Measurements from ENCODE around the gene PRR14. TPM values are rescaled to one million over a fixed set of nuclear protein-coding genes. Genes with fewer than 3 reads are reported as not detected.

PRR14 gene
- total and polyA plus RNA-seq, 4 donors: 7.5 to 13.5 (median 8.9) TPM

DNA sequence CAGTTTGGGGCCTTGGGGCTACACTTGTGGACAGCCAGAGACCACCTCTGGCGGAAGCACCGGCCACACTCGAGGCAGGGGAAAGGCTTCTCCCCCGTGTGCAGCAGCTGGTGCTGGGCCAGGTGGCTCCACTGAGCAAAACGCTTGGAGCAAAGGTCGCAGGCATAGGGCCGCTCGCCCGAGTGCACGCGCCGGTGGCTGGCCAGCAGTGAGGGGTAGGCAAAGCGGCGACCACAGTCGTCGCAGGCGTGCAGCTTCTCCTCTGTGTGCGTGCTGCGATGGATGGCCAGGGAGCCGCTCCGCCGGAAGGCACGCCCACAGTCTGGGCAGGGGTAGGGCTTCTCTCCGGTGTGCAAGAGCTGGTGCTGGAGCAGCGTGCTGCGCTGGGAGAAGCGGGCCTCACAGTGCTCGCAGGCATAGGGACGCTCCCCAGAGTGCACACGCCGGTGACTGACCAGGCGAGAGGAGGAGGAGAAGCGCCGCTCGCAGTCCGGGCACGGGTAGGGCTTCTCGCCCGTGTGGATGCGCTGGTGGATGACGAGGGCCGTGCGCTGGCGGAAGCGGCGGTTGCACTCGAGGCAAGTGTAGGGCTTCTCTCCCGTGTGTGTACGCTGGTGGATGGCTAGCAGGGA, 46.3 kb upstream of the PRR14 start:
- Histone ChIP-seq H3K9me3 (ENCODE audit: control insufficient read depth in 4 of 4, low read length in 3 of 4) (no peaks in the 10 kb centered on the region), H3K27ac (ENCODE audit: low read depth in 1 of 2, low read length in 2 of 2) (peak overlapping the region; percentile 86 to 94), H3K36me3 (ENCODE audit: control insufficient read depth in 4 of 4, insufficient read depth in 3 of 4, low read depth in 1 of 4, low read length in 3 of 4) (peaks cover 2 to 8% (median 3%) of the 10 kb centered on the region in 4 donors), H3K4me3 (ENCODE audit: low read depth in 1 of 3, low read length in 3 of 3) (peak overlapping the region in 2 of 3 donors; percentile 15 to 26), H3K27me3 (ENCODE audit: control insufficient read depth in 4 of 4, insufficient read depth in 4 of 4, low read length in 3 of 4) (no peaks in the 10 kb centered on the region), H3K9ac (ENCODE audit: low read depth in 1 of 2, low read length in 2 of 2) (peak overlapping the region; percentile 20 to 34), H3K4me1 (ENCODE audit: control insufficient read depth in 4 of 4, insufficient read depth in 4 of 4, low read length in 3 of 4) (peaks cover 18 to 50% (median 37%) of the 10 kb centered on the region in 4 donors)
- no peak for DNase-seq (ENCODE audit: low spot score)
- TF ChIP-seq, protein P1, sequence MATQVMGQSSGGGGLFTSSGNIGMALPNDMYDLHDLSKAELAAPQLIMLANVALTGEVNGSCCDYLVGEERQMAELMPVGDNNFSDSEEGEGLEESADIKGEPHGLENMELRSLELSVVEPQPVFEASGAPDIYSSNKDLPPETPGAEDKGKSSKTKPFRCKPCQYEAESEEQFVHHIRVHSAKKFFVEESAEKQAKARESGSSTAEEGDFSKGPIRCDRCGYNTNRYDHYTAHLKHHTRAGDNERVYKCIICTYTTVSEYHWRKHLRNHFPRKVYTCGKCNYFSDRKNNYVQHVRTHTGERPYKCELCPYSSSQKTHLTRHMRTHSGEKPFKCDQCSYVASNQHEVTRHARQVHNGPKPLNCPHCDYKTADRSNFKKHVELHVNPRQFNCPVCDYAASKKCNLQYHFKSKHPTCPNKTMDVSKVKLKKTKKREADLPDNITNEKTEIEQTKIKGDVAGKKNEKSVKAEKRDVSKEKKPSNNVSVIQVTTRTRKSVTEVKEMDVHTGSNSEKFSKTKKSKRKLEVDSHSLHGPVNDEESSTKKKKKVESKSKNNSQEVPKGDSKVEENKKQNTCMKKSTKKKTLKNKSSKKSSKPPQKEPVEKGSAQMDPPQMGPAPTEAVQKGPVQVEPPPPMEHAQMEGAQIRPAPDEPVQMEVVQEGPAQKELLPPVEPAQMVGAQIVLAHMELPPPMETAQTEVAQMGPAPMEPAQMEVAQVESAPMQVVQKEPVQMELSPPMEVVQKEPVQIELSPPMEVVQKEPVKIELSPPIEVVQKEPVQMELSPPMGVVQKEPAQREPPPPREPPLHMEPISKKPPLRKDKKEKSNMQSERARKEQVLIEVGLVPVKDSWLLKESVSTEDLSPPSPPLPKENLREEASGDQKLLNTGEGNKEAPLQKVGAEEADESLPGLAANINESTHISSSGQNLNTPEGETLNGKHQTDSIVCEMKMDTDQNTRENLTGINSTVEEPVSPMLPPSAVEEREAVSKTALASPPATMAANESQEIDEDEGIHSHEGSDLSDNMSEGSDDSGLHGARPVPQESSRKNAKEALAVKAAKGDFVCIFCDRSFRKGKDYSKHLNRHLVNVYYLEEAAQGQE (IDR thresholded peaks at IDR 0.05): no peak
- TF ChIP-seq RXRA (IDR thresholded peaks at IDR 0.05) (peak in 1 of 2 donors; percentile 15), HNF4A (conservative IDR thresholded peaks at IDR 0.05) (peak; percentile 62 to 68), YY1 (IDR thresholded peaks at IDR 0.05) (peak; percentile 59), NR2F2 (IDR thresholded peaks at IDR 0.05) (no peak), SP1 (IDR thresholded peaks at IDR 0.05) (peak; percentile 81)
- WGBS: 55% methylated on average over 49 of the region's 49 CpGs

DNA sequence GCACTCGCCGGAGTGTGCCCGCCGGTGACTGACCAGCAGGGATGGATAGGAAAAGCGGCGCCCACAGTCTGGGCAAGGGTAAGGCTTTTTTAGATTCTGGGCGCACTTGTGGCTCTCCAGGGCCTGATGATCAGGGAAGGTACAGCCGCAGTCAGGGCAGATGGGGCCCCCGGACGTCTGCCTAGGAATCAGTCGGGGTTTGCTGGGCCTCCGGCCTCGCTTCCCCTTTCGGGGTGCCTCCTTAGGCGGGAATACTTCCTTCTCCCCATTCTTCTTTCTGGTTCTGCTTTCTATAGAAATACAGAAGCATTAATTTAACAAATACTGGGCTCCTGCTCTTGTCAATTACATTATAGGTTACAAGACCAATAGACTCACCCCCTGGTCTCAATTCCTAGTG, 45.6 kb upstream of the PRR14 start:
- peaks cover 18 to 49% (median 37%) of the 10 kb centered on the region in 4 donors for H3K4me1 ChIP-seq (ENCODE audit: control insufficient read depth in 4 of 4, insufficient read depth in 4 of 4, low read length in 3 of 4)
- H3K9me3 ChIP-seq (ENCODE audit: control insufficient read depth in 4 of 4, low read length in 3 of 4): no peaks in the 10 kb centered on the region
- peaks cover 2 to 8% (median 3%) of the 10 kb centered on the region in 4 donors for H3K36me3 ChIP-seq (ENCODE audit: control insufficient read depth in 4 of 4, insufficient read depth in 3 of 4, low read depth in 1 of 4, low read length in 3 of 4)
- peak overlapping the region; percentile 86 to 94 for H3K27ac ChIP-seq (ENCODE audit: low read depth in 1 of 2, low read length in 2 of 2)
- no peak overlapping the region for H3K4me3 ChIP-seq (ENCODE audit: low read depth in 1 of 3, low read length in 3 of 3)
- H3K27me3 ChIP-seq (ENCODE audit: control insufficient read depth in 4 of 4, insufficient read depth in 4 of 4, low read length in 3 of 4): no peaks in the 10 kb centered on the region
- no peak overlapping the region for H3K9ac ChIP-seq (ENCODE audit: low read depth in 1 of 2, low read length in 2 of 2)
- 89% methylated on average over 15 of the region's 15 CpGs for WGBS
- DNase-seq (ENCODE audit: low spot score): no peak
- TF ChIP-seq, protein P2, sequence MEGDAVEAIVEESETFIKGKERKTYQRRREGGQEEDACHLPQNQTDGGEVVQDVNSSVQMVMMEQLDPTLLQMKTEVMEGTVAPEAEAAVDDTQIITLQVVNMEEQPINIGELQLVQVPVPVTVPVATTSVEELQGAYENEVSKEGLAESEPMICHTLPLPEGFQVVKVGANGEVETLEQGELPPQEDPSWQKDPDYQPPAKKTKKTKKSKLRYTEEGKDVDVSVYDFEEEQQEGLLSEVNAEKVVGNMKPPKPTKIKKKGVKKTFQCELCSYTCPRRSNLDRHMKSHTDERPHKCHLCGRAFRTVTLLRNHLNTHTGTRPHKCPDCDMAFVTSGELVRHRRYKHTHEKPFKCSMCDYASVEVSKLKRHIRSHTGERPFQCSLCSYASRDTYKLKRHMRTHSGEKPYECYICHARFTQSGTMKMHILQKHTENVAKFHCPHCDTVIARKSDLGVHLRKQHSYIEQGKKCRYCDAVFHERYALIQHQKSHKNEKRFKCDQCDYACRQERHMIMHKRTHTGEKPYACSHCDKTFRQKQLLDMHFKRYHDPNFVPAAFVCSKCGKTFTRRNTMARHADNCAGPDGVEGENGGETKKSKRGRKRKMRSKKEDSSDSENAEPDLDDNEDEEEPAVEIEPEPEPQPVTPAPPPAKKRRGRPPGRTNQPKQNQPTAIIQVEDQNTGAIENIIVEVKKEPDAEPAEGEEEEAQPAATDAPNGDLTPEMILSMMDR (IDR thresholded peaks at IDR 0.05; ENCODE audit: low read depth, low read length, missing input control): no peak
- TF ChIP-seq HNF4G (IDR thresholded peaks at IDR 0.05): no peak
- no peak for TF ChIP-seq HNF4A (conservative IDR thresholded peaks at IDR 0.05)
- TF ChIP-seq, protein P1 (IDR thresholded peaks at IDR 0.05): no peak
- TF ChIP-seq SP1 (IDR thresholded peaks at IDR 0.05): no peak
- no peak for TF ChIP-seq FOXA2 (IDR thresholded peaks at IDR 0.05)
- TF ChIP-seq, protein P3, sequence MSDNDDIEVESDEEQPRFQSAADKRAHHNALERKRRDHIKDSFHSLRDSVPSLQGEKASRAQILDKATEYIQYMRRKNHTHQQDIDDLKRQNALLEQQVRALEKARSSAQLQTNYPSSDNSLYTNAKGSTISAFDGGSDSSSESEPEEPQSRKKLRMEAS (IDR thresholded peaks at IDR 0.05): no peak
- TF ChIP-seq, protein P4, sequence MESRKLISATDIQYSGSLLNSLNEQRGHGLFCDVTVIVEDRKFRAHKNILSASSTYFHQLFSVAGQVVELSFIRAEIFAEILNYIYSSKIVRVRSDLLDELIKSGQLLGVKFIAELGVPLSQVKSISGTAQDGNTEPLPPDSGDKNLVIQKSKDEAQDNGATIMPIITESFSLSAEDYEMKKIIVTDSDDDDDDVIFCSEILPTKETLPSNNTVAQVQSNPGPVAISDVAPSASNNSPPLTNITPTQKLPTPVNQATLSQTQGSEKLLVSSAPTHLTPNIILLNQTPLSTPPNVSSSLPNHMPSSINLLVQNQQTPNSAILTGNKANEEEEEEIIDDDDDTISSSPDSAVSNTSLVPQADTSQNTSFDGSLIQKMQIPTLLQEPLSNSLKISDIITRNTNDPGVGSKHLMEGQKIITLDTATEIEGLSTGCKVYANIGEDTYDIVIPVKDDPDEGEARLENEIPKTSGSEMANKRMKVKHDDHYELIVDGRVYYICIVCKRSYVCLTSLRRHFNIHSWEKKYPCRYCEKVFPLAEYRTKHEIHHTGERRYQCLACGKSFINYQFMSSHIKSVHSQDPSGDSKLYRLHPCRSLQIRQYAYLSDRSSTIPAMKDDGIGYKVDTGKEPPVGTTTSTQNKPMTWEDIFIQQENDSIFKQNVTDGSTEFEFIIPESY (IDR thresholded peaks at IDR 0.05): no peak
- TF ChIP-seq, protein P5, sequence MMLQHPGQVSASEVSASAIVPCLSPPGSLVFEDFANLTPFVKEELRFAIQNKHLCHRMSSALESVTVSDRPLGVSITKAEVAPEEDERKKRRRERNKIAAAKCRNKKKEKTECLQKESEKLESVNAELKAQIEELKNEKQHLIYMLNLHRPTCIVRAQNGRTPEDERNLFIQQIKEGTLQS (IDR thresholded peaks at IDR 0.05): no peak
- TF ChIP-seq EGR1 (IDR thresholded peaks at IDR 0.05; ENCODE audit: low read depth in 2 of 2): no peak
- no peak for TF ChIP-seq GABPA (IDR thresholded peaks at IDR 0.05 in 1 of 2, conservative IDR thresholded peaks at IDR 0.05 in 1 of 2)
- no peak for TF ChIP-seq FOXA1 (IDR thresholded peaks at IDR 0.05)
- TF ChIP-seq TAF1 (conservative IDR thresholded peaks at IDR 0.05): no peak
- TF ChIP-seq NR2F2 (IDR thresholded peaks at IDR 0.05): no peak
- TF ChIP-seq RAD21 (IDR thresholded peaks at IDR 0.05): no peak
- no peak for TF ChIP-seq RXRA (IDR thresholded peaks at IDR 0.05)
- TF ChIP-seq JUND (IDR thresholded peaks at IDR 0.05): no peak
